IMR-90 (cell line): ENCODE results near the gene DCTN1.

Source experiments
- CEBPB ChIP-seq: IDR thresholded peaks from 2 replicates; pipeline ENCODE4 v1.6.1; 2012; ENCODE audit warnings: low read depth, low read length, improper control_type of control experiment
- CHD1 ChIP-seq: IDR thresholded peaks from 2 replicates; pipeline ENCODE4 v1.6.1; 2012; ENCODE audit warnings: low read depth, low read length, improper control_type of control experiment
- CTCF ChIP-seq: conservative IDR thresholded peaks from 2 replicates; pipeline ENCODE4 v1.5.1; 2012; ENCODE audit warnings: mild to moderate bottlenecking, low read depth, low read length, improper control_type of control experiment
- MAFK ChIP-seq: IDR thresholded peaks from 2 replicates; pipeline ENCODE4 v1.6.1; 2012; ENCODE audit warnings: low read depth, low read length, improper control_type of control experiment
- NFE2L2 ChIP-seq: fragments of 150-350 bp; IDR thresholded peaks from 2 replicates; pipeline ENCODE4 v1.6.1; 2016; ENCODE audit warnings: low read depth, mild to moderate bottlenecking, low read length
- POLR2A ChIP-seq: IDR thresholded peaks from 2 replicates; pipeline ENCODE4 v1.6.1; 2012; ENCODE audit warnings: mild to moderate bottlenecking, low read depth, low read length
- RAD21 ChIP-seq: IDR thresholded peaks from 2 replicates; pipeline ENCODE4 v1.6.1; 2012; ENCODE audit warnings: low read length, improper control_type of control experiment
- RCOR1 ChIP-seq: IDR thresholded peaks from 2 replicates; pipeline ENCODE4 v1.6.1; 2012; ENCODE audit warnings: mild to moderate bottlenecking, low read length, improper control_type of control experiment; ENCODE audit not compliant: insufficient replicate concordance
- SMC3 ChIP-seq: fragments of 150-350 bp; IDR thresholded peaks from 2 replicates; pipeline ENCODE4 v1.6.1; 2016; ENCODE audit warnings: low read depth, mild to moderate bottlenecking, antibody characterized with exemption, low read length, moderate library complexity
- USF2 ChIP-seq: fragments of 150-350 bp; IDR thresholded peaks from 2 replicates; pipeline ENCODE4 v1.6.1; 2017; ENCODE audit warnings: mild to moderate bottlenecking, antibody characterized with exemption, low read length, low read depth

- TF ChIP-seq SMC3 (no peak), POLR2A (no peak), CTCF (no peak), CEBPB (no peak), RAD21 (no peak), RCOR1 (no peak), MAFK (no peak), USF2 (no peak), NFE2L2 (no peak), CHD1 (no peak)
Observed at GRCh38 chr2:74413001-74413698, 33.0 kb upstream of the DCTN1 start.
